IPS DF 6.9 (cell line): ENCODE results near the gene MYO3B.

Experiments
- DNase-seq: peaks from one replicate; pipeline ENCODE4 v3.0.0-alpha.2; 2013; ENCODE audit warnings: low read depth, low spot score
- H3K27ac ChIP-seq: one replicate; pipeline ENCODE4 v1.5.1; 2013; ENCODE audit warnings: low read length, control low read depth
- H3K27me3 ChIP-seq: 2 replicates; pipeline ENCODE4 v1.6.1; 2013; ENCODE audit warnings: mild to moderate bottlenecking, low read length; ENCODE audit not compliant: control insufficient read depth, insufficient read depth
- H3K36me3 ChIP-seq: 2 replicates; pipeline ENCODE4 v1.6.1; 2013; ENCODE audit warnings: low read length; ENCODE audit not compliant: control insufficient read depth, insufficient read depth
- H3K4me1 ChIP-seq: 2 replicates; pipeline ENCODE4 v1.6.1; 2013; ENCODE audit warnings: low read length; ENCODE audit not compliant: control insufficient read depth, insufficient read depth
- H3K4me3 ChIP-seq: 2 replicates; pipeline ENCODE4 v1.5.1; 2013; ENCODE audit warnings: mild to moderate bottlenecking, low read length
- H3K9me3 ChIP-seq: 2 replicates; pipeline ENCODE4 v1.6.1; 2013; ENCODE audit warnings: low read length, inconsistent platforms; ENCODE audit not compliant: control insufficient read depth, insufficient read depth
- WGBS: extraction: QIAGEN DNeasy Blood & Tissue Kit; methylation state at CpG from one replicate; pipeline ENCODE4 v1.1.7; 2013; ENCODE audit warnings: mixed read lengths, missing lambda C conversion rate; ENCODE audit not compliant: insufficient read length, insufficient coverage; 5-methylcytosine and 5-hydroxymethylcytosine counted together

The MYO3B gene

GRCh38 chr2:170245312-170245711, 67.4 kb downstream of the MYO3B start:
- no peaks in the 10 kb centered on the region for H3K9me3 ChIP-seq
- H3K4me3 ChIP-seq, result no peak overlapping the region
- no peak for DNase-seq
- no CpG with 5 or more reads among the region's 3 CpGs for WGBS
- no peak overlapping the region for H3K27ac ChIP-seq
- H3K27me3 ChIP-seq, result no peaks in the 10 kb centered on the region; the same call in none of the 2 replicates
- no peaks in the 10 kb centered on the region for H3K4me1 ChIP-seq
- no peaks in the 10 kb centered on the region for H3K36me3 ChIP-seq

DNA sequence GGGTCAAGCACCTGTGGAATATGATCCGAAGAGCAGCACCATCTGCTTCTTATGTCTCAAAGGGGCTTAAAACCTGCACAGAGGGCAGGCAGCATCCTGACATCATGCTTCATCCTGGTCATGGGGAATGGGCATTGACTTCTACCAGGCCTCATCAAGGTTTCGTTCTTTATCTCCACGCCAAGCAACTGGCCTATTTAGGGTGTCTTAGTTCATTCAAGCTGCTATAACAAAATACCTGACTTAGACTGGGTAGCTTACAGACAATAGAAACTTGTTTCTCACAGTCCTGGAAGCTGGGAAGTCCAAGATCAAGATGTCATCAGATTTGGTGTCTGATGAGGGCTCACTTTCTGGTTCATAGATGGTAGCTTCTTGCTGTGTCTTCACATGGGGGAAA, 69.4 kb downstream of the MYO3B start:
- H3K36me3 ChIP-seq, result no peaks in the 10 kb centered on the region
- no peak overlapping the region for H3K4me3 ChIP-seq
- WGBS, result no CpG with 5 or more reads among the region's 3 CpGs
- no peak overlapping the region for H3K27ac ChIP-seq
- no peaks in the 10 kb centered on the region; the same call in none of the 2 replicates for H3K27me3 ChIP-seq
- no peak for DNase-seq
- no peaks in the 10 kb centered on the region for H3K4me1 ChIP-seq
- no peaks in the 10 kb centered on the region for H3K9me3 ChIP-seq

DNA sequence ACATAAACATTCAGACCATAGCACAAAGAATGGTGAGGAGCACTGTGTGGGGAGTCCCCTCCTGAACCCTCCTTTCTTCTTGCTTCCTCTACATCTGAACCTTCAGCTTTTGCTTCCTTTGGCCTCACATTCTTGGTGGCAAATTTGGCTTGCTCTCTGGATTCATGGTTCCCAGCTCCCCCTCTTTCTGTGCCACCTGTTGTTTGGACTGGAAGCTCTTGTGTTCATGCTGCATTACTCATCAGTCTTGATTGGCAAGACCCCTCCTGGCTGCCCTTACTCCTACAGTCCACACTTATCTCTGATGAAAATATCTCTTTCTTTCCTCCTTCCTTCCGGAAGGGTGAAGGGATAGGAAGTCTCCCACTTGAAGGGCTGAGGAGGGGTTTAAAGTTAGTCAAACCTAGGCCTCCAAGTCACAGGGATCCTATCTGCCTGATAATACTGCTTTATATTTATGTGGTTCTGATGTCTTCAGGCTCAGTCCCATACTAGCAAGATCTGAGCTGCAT, 70.0 kb downstream of the MYO3B start:
- no CpG with 5 or more reads among the region's 1 CpG for WGBS
- Histone ChIP-seq H3K4me1 (no peaks in the 10 kb centered on the region), H3K4me3 (no peak overlapping the region), H3K9me3 (no peaks in the 10 kb centered on the region), H3K27ac (no peak overlapping the region), H3K36me3 (no peaks in the 10 kb centered on the region), H3K27me3 (no peaks in the 10 kb centered on the region; the same call in none of the 2 replicates)
- no peak for DNase-seq

DNA sequence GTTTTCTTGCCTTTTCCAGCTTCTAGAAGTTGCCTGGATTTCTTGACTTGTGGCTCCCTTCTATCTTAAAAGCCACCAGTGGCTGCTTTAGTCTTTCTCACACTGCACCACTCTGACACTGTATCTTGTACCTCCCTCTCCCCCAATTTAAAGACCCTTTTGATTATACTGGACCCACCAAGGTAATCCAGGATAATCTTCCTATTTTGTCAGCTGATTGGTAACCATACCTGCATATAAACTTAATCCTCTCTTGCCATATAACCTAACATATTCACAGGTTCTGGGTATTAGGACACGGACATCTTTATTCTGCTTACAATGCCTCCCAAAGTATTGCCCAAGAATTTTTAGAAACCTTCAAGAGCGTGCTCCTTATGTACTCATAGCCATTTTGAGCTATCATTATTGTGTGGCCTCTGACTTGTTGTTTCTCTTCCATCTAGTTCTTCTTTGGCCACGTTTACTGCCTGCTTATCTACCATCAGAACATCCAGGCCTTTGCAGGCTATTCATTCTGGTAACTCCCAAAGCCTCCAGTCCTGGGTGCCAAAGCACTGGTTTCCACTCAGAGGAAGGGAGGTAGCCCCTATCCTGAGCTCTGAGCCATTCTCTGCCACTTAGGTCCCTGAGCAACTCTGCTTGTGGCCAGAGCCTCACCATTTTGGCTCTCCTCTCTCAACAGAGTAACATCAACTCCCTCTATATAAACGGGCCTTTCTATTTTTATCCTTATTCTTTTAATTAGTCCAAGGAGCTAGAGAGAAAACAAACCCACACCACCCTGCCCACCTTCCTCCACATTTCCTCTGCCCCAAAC, 70.8 kb downstream of the MYO3B start:
- DNase-seq, result no peak
- WGBS, result no CpG with 5 or more reads among the region's 4 CpGs
- no peaks in the 10 kb centered on the region for H3K4me1 ChIP-seq
- H3K4me3 ChIP-seq, result no peak overlapping the region
- no peaks in the 10 kb centered on the region for H3K36me3 ChIP-seq
- H3K9me3 ChIP-seq, result no peaks in the 10 kb centered on the region
- no peaks in the 10 kb centered on the region; the same call in none of the 2 replicates for H3K27me3 ChIP-seq
- H3K27ac ChIP-seq, result no peak overlapping the region

GRCh38 chr2:170249761-170250160, 71.8 kb downstream of the MYO3B start:
- Histone ChIP-seq H3K27me3 (no peaks in the 10 kb centered on the region; the same call in none of the 2 replicates), H3K4me1 (no peaks in the 10 kb centered on the region; the same call in 1 of the 2 replicates), H3K4me3 (no peak overlapping the region), H3K9me3 (no peaks in the 10 kb centered on the region), H3K27ac (no peak overlapping the region), H3K36me3 (no peaks in the 10 kb centered on the region)
- WGBS, result no CpG with 5 or more reads among the region's 2 CpGs
- DNase-seq, result no peak

DNA sequence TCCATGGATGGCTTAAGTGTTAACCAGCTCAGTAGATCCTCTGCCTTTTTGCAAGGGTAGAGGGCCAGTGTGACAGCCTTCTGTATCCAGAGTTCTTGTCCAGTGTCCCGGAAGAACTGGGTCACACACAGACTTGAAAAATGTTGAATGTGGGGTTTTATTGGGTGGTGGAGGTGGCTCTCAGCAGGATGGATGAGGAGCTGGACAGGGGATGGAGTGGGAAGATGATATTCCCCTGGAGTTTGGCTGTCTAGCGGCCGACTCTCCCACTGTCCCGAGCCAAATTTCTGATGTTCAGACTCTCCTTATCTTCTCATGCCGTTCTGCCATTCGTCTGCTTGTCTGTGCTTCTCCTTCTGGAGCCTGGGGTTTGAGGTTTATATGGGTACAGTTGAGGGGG, 72.6 kb downstream of the MYO3B start:
- Histone ChIP-seq H3K27ac (no peak overlapping the region), H3K27me3 (no peaks in the 10 kb centered on the region; the same call in 1 of the 2 replicates), H3K36me3 (no peaks in the 10 kb centered on the region), H3K4me1 (no peaks in the 10 kb centered on the region; the same call in 1 of the 2 replicates), H3K9me3 (no peaks in the 10 kb centered on the region), H3K4me3 (no peak overlapping the region)
- no CpG with 5 or more reads among the region's 6 CpGs for WGBS
- no peak for DNase-seq

DNA sequence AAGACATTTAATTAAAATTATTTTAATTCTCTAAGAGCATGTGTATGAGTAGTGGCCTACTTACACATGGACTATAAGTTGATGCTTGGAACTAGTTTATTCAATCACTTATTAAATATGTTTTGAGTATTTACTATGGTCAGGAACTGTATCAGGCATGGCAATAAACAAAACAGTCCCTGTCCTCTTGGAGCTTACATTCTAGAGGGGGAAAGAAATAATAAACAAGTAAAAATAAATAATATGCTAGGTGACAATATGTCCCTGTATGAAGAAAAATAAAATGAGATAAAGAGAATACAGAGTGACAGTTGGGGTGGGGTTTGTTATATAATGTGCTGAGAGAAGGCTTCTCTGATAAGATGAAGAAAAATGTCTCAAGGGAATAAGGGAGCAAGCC, 74.5 kb downstream of the MYO3B start:
- H3K9me3 ChIP-seq, result no peaks in the 10 kb centered on the region
- no peaks in the 10 kb centered on the region for H3K27me3 ChIP-seq
- H3K4me1 ChIP-seq, result no peaks in the 10 kb centered on the region; the same call in 1 of the 2 replicates
- H3K27ac ChIP-seq, result no peak overlapping the region
- no peak for DNase-seq
- H3K36me3 ChIP-seq, result no peaks in the 10 kb centered on the region
- H3K4me3 ChIP-seq, result no peak overlapping the region

DNA sequence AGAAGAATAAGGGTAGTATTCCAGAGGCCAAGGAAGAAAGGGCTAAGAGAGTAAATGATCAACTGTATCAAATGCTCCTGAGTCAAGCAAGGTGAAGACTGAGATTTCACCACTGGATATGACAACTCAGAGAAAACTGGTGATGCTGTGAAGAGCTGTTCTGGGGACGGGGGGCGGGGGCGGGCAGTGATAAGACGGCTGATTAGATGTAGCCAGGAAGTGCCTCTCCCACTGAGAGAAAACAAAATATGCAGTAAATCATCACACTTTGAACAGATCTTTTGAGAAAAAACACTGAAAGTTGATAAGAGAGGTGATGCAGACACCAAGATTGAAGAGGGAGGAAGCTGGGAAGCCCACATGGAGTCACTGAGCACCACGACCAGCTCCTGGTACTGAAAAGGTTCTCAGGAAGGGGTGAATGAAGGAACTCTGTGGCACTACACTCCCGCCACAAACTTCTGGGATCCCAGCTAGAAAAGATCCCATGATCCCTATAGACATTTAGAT, 75.8 kb downstream of the MYO3B start:
- WGBS, result no CpG with 5 or more reads among the region's 6 CpGs
- no peak for DNase-seq
- Histone ChIP-seq H3K27me3 (no peaks in the 10 kb centered on the region), H3K36me3 (no peaks in the 10 kb centered on the region), H3K4me1 (no peaks in the 10 kb centered on the region; the same call in 1 of the 2 replicates), H3K4me3 (no peak overlapping the region), H3K27ac (no peak overlapping the region), H3K9me3 (no peaks in the 10 kb centered on the region)

DNA sequence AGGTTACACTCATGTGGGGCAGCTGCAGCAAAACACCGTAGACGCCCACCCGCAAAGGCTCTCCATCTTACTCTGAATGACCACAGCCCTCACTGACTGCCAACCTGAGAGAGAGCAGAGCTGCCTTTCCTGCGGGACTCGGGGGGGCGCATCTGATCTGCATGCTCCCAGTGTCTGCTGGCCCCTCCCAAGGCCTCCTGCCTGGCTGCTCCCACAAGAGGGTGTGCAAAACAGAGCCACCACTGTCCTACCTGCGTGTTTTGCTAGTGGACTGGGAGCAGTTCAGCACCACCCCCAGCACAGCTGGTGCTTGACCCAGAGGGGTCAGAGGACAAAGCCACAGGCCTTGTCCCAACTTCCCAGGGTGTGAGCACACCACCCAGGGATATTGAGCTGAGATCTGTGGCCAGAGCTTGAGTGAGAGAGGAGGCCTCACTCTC, 76.4 kb downstream of the MYO3B start:
- Histone ChIP-seq H3K27ac (no peak overlapping the region), H3K4me1 (no peaks in the 10 kb centered on the region; the same call in 1 of the 2 replicates), H3K27me3 (no peaks in the 10 kb centered on the region), H3K9me3 (no peaks in the 10 kb centered on the region), H3K36me3 (no peaks in the 10 kb centered on the region), H3K4me3 (no peak overlapping the region)
- DNase-seq, result no peak
- no CpG with 5 or more reads among the region's 7 CpGs for WGBS

GRCh38 chr2:170255137-170255536, 77.2 kb downstream of the MYO3B start:
- H3K9me3 ChIP-seq, result no peaks in the 10 kb centered on the region
- WGBS, result no CpG with 5 or more reads among the region's 3 CpGs
- H3K4me3 ChIP-seq, result no peak overlapping the region
- no peaks in the 10 kb centered on the region; the same call in 1 of the 2 replicates for H3K4me1 ChIP-seq
- no peaks in the 10 kb centered on the region for H3K36me3 ChIP-seq
- H3K27ac ChIP-seq, result no peak overlapping the region
- no peak for DNase-seq
- no peaks in the 10 kb centered on the region for H3K27me3 ChIP-seq
